GM18873 (cell line): ENCODE measurements around the gene HADH.
A peak's percentile ranks its signal among the peaks of the same experiment; 100 is the strongest.

Experiments
- ATAC-seq: cut with Tn5 transposase; IDR thresholded peaks from one replicate; pipeline ENCODE4 v1.9.1; 2021; ENCODE audit warnings: mild to moderate bottlenecking, moderate library complexity, moderate number of reproducible peaks; ENCODE audit not compliant: unreplicated experiment, low FRiP score

HADH gene

GRCh38 chr4:108053251-108053711, 63.6 kb downstream of the HADH start:
- peak; percentile 97 for ATAC-seq

- ATAC-seq, result no peak
Measured at GRCh38 chr4:108054025-108054638, 64.4 kb downstream of the HADH start.

- ATAC-seq, result no peak
Measured at GRCh38 chr4:108055787-108056186, 66.1 kb downstream of the HADH start.

GRCh38 chr4:108056418-108056817, 66.7 kb downstream of the HADH start:
- ATAC-seq, result no peak

GRCh38 chr4:108058685-108059440, 69.2 kb downstream of the HADH start:
- no peak for ATAC-seq

- ATAC-seq, result no peak
Measured at GRCh38 chr4:108060164-108060563, 70.5 kb downstream of the HADH start.

- ATAC-seq, result no peak
Measured at GRCh38 chr4:108060686-108061321, 71.1 kb downstream of the HADH start.

GRCh38 chr4:108068442-108068841, 78.8 kb downstream of the HADH start:
- ATAC-seq, result no peak

GRCh38 chr4:108070775-108071174, 81.1 kb downstream of the HADH start:
- no peak for ATAC-seq

GRCh38 chr4:108072300-108072699, 82.6 kb downstream of the HADH start:
- ATAC-seq, result peak; percentile 42

GRCh38 chr4:108078024-108078733, 88.5 kb downstream of the HADH start:
- no peak for ATAC-seq

GRCh38 chr4:108080747-108081146, 91.1 kb downstream of the HADH start:
- no peak for ATAC-seq

- ATAC-seq, result no peak
Measured at GRCh38 chr4:108081256-108081655, 91.6 kb downstream of the HADH start.
